WI38 (cell line): ENCODE results near the gene OPCML.

Experiments
- H3K4me3 ChIP-seq: 2 replicates; pipeline ENCODE4 v1.5.1; 2011; ENCODE audit warnings: low read depth, mild to moderate bottlenecking, control low read depth, low read length
- TF ChIP-seq, protein P1 (sequence below): IDR thresholded peaks from 2 replicates; pipeline ENCODE4 v1.5.1; 2012; ENCODE audit warnings: low read depth, mild to moderate bottlenecking, control low read depth, low read length

Gene OPCML

GRCh38 chr11:133180201-133180600, 352.1 kb downstream of the OPCML start:
- H3K4me3 ChIP-seq: no peak overlapping the region
- TF ChIP-seq, protein P1, sequence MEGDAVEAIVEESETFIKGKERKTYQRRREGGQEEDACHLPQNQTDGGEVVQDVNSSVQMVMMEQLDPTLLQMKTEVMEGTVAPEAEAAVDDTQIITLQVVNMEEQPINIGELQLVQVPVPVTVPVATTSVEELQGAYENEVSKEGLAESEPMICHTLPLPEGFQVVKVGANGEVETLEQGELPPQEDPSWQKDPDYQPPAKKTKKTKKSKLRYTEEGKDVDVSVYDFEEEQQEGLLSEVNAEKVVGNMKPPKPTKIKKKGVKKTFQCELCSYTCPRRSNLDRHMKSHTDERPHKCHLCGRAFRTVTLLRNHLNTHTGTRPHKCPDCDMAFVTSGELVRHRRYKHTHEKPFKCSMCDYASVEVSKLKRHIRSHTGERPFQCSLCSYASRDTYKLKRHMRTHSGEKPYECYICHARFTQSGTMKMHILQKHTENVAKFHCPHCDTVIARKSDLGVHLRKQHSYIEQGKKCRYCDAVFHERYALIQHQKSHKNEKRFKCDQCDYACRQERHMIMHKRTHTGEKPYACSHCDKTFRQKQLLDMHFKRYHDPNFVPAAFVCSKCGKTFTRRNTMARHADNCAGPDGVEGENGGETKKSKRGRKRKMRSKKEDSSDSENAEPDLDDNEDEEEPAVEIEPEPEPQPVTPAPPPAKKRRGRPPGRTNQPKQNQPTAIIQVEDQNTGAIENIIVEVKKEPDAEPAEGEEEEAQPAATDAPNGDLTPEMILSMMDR: no peak

DNA sequence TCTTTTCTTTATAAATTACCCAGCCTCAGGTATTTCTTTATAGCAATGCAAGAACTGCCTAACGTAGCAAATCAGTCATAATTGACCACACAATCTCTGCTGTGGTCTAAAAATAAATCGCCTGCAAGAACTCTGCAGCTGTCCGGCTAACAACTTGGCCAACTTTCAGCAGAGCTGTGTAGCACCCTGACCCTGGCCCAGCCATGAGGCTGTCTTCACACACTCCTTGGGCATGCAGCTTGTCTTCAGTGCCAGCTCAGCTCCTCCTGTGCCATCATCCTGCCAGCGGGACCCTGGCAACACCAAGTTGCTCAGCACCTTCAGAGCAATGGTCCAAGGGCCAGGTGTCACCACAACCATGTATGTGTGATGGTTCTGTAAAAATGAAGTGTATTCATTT, 355.6 kb downstream of the OPCML start:
- no peak overlapping the region for H3K4me3 ChIP-seq
- TF ChIP-seq, protein P1: no peak

DNA sequence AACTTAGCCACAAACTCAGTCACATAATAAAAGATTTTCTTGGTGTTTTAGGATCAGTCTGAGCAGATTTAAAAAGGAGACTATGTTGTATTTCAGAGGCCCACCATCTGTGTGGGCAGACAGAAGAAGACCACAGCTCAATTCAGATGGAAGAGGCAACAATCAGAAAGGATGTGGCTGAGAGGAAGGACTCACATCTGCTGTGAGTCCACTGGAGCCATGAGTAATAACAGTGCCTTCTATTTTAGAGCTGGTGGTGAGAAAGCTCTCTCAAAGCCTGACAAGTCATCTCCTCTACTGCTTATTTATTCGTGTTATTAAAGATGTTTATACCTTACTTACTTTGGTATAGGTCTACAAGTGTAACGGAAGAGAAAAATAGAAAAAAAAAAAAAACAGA, 357.2 kb downstream of the OPCML start:
- TF ChIP-seq, protein P1: no peak
- H3K4me3 ChIP-seq: no peak overlapping the region

DNA sequence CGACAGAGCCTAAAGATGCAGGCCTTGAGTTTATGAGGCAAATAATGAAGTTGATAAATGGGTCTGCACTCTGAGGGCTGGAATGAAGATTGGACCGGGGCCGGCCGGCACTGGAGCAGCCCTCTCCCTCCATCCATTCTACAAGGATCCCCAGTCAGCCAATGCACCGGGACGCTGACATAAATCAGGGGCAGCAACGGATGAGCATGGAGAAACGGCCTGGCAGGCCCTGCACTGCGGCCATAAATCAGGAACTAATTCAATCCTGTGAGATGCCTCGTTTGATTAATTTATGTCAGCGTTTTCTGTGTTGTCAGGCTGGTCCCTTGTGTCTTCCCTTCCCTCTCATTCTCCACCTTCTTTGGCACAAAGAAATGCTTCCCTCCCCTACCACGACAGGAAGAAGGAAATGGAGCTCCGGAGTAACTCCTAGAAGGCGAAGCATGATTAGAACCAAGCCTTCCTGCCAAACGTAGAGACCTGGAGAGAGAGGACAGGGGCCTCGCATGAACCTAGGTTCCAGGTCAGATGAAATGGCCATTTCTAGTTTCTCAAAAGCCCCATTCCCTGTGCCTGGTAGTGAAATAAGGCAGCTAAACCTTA, 358.4 kb downstream of the OPCML start:
- TF ChIP-seq, protein P1: no peak
- no peak overlapping the region for H3K4me3 ChIP-seq

DNA sequence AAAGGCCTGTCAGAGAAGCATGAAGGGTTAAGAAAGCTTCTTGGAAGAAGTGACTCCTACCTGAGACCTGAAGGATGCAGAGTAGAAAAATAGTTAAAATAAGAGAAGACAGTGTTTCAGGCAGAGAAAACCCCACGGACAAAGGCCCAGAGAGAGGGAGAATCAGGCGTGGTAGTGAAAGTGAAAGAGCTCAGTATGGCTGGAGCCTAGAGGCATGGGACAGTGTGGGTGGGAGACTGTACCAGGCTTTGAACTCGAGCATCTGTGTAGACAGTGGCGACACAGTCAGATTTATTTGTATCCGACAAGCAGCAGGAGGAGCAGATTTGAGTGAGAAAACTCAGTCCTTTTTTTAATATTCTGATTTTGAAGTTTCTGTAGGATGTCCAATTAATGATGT, 360.0 kb downstream of the OPCML start:
- TF ChIP-seq, protein P1: no peak
- no peak overlapping the region for H3K4me3 ChIP-seq

GRCh38 chr11:133171374-133171773, 360.9 kb downstream of the OPCML start:
- no peak overlapping the region for H3K4me3 ChIP-seq
- TF ChIP-seq, protein P1: no peak

DNA sequence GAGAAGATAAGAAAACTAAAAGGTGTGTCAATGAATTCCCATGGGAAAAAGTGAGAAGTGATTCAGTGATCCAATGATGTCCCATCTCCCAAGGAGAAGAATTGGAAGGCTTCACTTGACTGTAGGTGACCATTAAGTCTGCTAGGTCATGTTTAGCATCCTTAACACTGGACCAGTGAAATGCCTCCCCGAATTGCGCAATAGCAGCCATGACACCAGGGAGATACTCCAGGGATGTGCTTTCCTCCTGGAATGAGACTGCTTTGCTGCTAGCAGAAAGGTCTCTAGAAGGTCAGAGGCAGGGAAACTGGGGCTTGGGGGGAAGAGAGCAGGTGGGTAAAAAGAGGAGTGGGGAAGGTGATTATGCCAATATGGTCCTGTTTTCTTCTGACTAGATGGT, 364.3 kb downstream of the OPCML start:
- no peak overlapping the region for H3K4me3 ChIP-seq
- TF ChIP-seq, protein P1: no peak
